ENCODE measurements around the gene TCF3.

DNA sequence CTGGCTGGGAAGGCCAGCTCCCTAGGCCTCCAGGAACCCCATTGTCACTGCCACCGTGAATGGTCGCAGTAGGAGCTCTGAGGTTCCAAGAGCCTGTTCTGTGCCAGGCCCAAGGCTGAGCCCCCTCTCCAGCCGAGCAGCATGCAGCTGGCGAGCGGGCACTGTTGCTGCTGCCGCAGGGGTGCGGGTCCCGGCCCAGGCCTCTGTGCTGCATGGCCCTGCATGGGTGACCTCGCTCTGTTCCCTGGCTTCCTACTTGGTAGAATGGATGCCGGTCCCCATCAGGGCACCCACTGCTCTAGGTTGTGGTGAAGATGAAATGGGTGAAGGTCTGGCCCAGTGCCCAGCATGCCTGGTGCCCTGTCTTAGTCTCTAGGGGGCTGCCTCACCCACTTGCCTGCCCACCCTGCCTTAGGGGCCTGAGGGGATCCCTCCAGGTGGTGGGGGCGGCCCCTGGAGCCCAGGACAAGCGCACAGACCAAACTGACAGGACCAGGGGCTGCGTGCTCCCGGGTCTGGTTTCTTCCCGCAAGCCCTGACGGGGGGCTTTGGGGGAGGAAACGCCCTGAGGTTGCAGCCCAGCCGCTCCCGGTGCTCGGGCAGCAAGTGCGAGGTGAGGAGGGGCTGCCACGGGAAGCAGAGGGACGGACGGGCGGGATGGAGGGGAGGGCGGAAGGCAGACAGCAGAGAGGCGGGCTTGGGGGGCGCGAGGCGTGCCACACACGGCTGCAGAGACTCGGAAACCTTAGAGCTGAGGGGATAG is 38.4 kb downstream of the TCF3 start:
- TF ChIP-seq, protein P1, sequence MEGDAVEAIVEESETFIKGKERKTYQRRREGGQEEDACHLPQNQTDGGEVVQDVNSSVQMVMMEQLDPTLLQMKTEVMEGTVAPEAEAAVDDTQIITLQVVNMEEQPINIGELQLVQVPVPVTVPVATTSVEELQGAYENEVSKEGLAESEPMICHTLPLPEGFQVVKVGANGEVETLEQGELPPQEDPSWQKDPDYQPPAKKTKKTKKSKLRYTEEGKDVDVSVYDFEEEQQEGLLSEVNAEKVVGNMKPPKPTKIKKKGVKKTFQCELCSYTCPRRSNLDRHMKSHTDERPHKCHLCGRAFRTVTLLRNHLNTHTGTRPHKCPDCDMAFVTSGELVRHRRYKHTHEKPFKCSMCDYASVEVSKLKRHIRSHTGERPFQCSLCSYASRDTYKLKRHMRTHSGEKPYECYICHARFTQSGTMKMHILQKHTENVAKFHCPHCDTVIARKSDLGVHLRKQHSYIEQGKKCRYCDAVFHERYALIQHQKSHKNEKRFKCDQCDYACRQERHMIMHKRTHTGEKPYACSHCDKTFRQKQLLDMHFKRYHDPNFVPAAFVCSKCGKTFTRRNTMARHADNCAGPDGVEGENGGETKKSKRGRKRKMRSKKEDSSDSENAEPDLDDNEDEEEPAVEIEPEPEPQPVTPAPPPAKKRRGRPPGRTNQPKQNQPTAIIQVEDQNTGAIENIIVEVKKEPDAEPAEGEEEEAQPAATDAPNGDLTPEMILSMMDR (conservative IDR thresholded peaks at IDR 0.05; ENCODE audit: low read length), result no peak
- TF ChIP-seq EZH2phosphoT487 (IDR thresholded peaks at IDR 0.05; ENCODE audit: borderline replicate concordance, low read depth, low read length), result no peak
